Calu3 (cell line): Measurements from ENCODE around the gene ZNF830. TPM values are rescaled to one million over a fixed set of nuclear protein-coding genes. Genes with fewer than 3 reads are reported as not detected.

Source experiments
- BruUV-seq: library from RNA; stranded (reverse); fragments of 400-500 nt; replicated peaks from 2 replicates; lab custom pipeline; 2021; lab: Mats Ljungman, UMichigan
- CTCF ChIA-PET: fragments of 300-600 bp; sonication (Branson Sonifier 250); formaldehyde crosslinking; loops from one replicate; lab custom pipeline; 2022; ENCODE audit warnings: antibody characterized with exemption; lab: Charles Lee
- DNase-seq: peaks from one replicate; pipeline ENCODE4 v3.0.0; 2022
- H3K27ac Mint-ChIP-seq: one replicate; pipeline ENCODE4 v1.8.0; 2022; ENCODE audit warnings: mixed read lengths; ENCODE audit not compliant: unreplicated experiment
- H3K27me3 Mint-ChIP-seq: one replicate; pipeline ENCODE4 v1.8.0; 2022; ENCODE audit warnings: mixed read lengths; ENCODE audit not compliant: unreplicated experiment
- H3K36me3 Mint-ChIP-seq: one replicate; pipeline ENCODE4 v1.8.0; 2022; ENCODE audit warnings: mild to moderate bottlenecking, moderate library complexity, mixed read lengths; ENCODE audit not compliant: insufficient read depth, unreplicated experiment
- H3K4me1 Mint-ChIP-seq: one replicate; pipeline ENCODE4 v1.8.0; 2022; ENCODE audit warnings: mild to moderate bottlenecking, low read depth, mixed read lengths; ENCODE audit not compliant: unreplicated experiment
- H3K4me3 Mint-ChIP-seq: one replicate; pipeline ENCODE4 v1.8.0; 2022; ENCODE audit warnings: mild to moderate bottlenecking, low read depth, moderate library complexity, mixed read lengths; ENCODE audit not compliant: unreplicated experiment
- H3K9me3 Mint-ChIP-seq: one replicate; pipeline ENCODE4 v1.8.0; 2022; ENCODE audit warnings: low read depth, mixed read lengths; ENCODE audit not compliant: unreplicated experiment
- intact Hi-C: fragments of 100-400 bp; cut with micrococcal nuclease; formaldehyde crosslinking; loops from one replicate; pipeline ENCODE4 v1.10.0; 2022; ENCODE audit not compliant: unreplicated experiment
- total RNA-seq: library from RNA; stranded (reverse); gene quantifications from 2 replicates; pipeline ENCODE4 v1.2.3, GENCODE V29; 2022
- TF ChIP-seq, protein P1 (sequence below): fragments of 200-600 bp; IDR thresholded peaks from one replicate; pipeline ENCODE4 v1.8.0; 2022; ENCODE audit warnings: antibody characterized with exemption; ENCODE audit not compliant: unreplicated experiment

The ZNF830 gene
- total RNA-seq, 1 experiment from 2014 or later: 14.6 TPM

GRCh38 chr17:35006345-35006744 is 45.0 kb downstream of the ZNF830 start:
- Mint-ChIP-seq H3K4me3 (no peak overlapping the region), H3K4me1 (no peaks in the 10 kb centered on the region), H3K27ac (no peak overlapping the region), H3K27me3 (no peaks in the 10 kb centered on the region), H3K36me3 (peaks cover 59% of the 10 kb centered on the region), H3K9me3 (no peaks in the 10 kb centered on the region)
- no TSS peak for BruUV-seq
- CTCF ChIA-PET: no interaction called here
- intact Hi-C loops: no loop called here
- TF ChIP-seq, protein P1, sequence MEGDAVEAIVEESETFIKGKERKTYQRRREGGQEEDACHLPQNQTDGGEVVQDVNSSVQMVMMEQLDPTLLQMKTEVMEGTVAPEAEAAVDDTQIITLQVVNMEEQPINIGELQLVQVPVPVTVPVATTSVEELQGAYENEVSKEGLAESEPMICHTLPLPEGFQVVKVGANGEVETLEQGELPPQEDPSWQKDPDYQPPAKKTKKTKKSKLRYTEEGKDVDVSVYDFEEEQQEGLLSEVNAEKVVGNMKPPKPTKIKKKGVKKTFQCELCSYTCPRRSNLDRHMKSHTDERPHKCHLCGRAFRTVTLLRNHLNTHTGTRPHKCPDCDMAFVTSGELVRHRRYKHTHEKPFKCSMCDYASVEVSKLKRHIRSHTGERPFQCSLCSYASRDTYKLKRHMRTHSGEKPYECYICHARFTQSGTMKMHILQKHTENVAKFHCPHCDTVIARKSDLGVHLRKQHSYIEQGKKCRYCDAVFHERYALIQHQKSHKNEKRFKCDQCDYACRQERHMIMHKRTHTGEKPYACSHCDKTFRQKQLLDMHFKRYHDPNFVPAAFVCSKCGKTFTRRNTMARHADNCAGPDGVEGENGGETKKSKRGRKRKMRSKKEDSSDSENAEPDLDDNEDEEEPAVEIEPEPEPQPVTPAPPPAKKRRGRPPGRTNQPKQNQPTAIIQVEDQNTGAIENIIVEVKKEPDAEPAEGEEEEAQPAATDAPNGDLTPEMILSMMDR: no peak
- no peak for DNase-seq

GRCh38 chr17:35006961-35007360 is 45.6 kb downstream of the ZNF830 start:
- no peak overlapping the region for H3K4me3 Mint-ChIP-seq
- DNase-seq: no peak
- H3K4me1 Mint-ChIP-seq: no peaks in the 10 kb centered on the region
- H3K27me3 Mint-ChIP-seq: no peaks in the 10 kb centered on the region
- intact Hi-C loops: no loop called here
- H3K9me3 Mint-ChIP-seq: no peaks in the 10 kb centered on the region
- CTCF ChIA-PET: no interaction called here
- TF ChIP-seq, protein P1: no peak
- peaks cover 61% of the 10 kb centered on the region for H3K36me3 Mint-ChIP-seq
- BruUV-seq: no TSS peak
- no peak overlapping the region for H3K27ac Mint-ChIP-seq

GRCh38 chr17:35010093-35010492 is 48.8 kb downstream of the ZNF830 start:
- Mint-ChIP-seq H3K27ac (no peak overlapping the region), H3K36me3 (peaks cover 47% of the 10 kb centered on the region), H3K9me3 (no peaks in the 10 kb centered on the region), H3K27me3 (no peaks in the 10 kb centered on the region), H3K4me3 (no peak overlapping the region), H3K4me1 (no peaks in the 10 kb centered on the region)
- no TSS peak for BruUV-seq
- intact Hi-C loops: no loop called here
- no peak for DNase-seq
- TF ChIP-seq, protein P1: no peak
- CTCF ChIA-PET: interaction anchor here (0.9 kb wide), 1 partner anchor 29 kb away, joined by 5 read pairs; no protein-coding TSS in a partner anchor

- no peaks in the 10 kb centered on the region for H3K9me3 Mint-ChIP-seq
- no peak overlapping the region for H3K27ac Mint-ChIP-seq
- CTCF ChIA-PET: interaction anchor here (0.7 kb wide), 1 partner anchor 78 kb away, joined by 4 read pairs; no protein-coding TSS in a partner anchor
- TF ChIP-seq, protein P1: no peak
- H3K36me3 Mint-ChIP-seq: peaks cover 47% of the 10 kb centered on the region
- H3K4me1 Mint-ChIP-seq: no peaks in the 10 kb centered on the region
- DNase-seq: no peak
- intact Hi-C loops: no loop called here
- no peaks in the 10 kb centered on the region for H3K27me3 Mint-ChIP-seq
- no TSS peak for BruUV-seq
- H3K4me3 Mint-ChIP-seq: no peak overlapping the region
Measured at GRCh38 chr17:35011671-35012216, 50.4 kb downstream of the ZNF830 start.

Other genes with a start within 250 kb of the ZNF830 start
- 0.52 and 2.2 TPM in 2 replicates for gene CCT6B, start 80 bp upstream of the ZNF830 start, total RNA-seq
- gene LIG3, start 19.0 kb downstream of the ZNF830 start, total RNA-seq: 25.8 and 30.0 TPM in 2 replicates
- gene RFFL, start 102.2 kb downstream of the ZNF830 start, total RNA-seq: 29.2 and 35.8 TPM in 2 replicates
- gene RAD51D, start 158.3 kb downstream of the ZNF830 start, total RNA-seq: 16.8 and 17.1 TPM in 2 replicates
- not detected in 2 replicates for gene FNDC8, start 160.1 kb downstream of the ZNF830 start, total RNA-seq
- 30.0 and 33.1 TPM in 2 replicates for gene NLE1, start 180.8 kb downstream of the ZNF830 start, total RNA-seq
- not detected in 2 replicates for gene UNC45B, start 186.3 kb downstream of the ZNF830 start, total RNA-seq
- gene SLC35G3, start 232.9 kb downstream of the ZNF830 start, total RNA-seq: not detected in 2 replicates